ENCODE measurements around the gene DUSP28.
A peak's percentile ranks its signal among the peaks of the same experiment; 100 is the strongest.

DUSP28 gene

DNA sequence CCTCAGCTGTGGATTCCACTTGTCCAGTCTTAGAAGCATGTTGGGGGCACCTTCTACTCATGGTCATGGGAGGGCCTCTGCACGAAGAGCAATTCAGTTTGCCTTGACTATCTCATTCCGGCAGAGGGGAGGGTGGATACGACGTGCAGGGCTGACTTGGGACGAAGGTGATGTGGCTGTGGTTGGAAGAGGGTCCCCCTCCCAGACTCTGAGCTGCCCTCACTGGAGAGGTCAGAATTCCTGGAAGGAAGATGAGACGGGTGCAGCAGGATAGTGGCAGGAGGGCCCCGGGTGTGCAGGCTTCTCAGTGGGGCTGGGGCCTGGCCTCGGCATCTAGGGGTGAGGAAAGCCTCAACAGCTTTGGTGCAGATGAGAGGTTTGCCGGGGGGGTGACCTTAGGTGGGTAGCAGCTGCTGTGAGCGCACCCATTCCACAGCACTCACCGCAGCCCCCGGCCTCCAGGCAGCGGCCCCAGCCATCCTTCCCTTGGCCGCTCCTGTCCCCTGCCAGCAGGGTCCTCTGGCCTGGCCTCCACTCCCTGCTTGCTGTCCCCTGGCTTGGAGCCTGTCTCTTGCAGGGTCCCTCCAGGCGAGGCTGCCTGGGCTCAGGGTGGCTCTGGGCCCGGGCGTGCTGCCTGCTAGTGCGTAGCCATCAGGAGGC, 11.3 kb downstream of the DUSP28 start:
- no peak for DNase-seq (ENCODE audit: extremely low read depth in 1 of 2, low read depth in 1 of 2)

GRCh38 chr2:240572141-240573031, 12.2 kb downstream of the DUSP28 start:
- no peak for DNase-seq (ENCODE audit: extremely low read depth in 1 of 2, low read depth in 1 of 2)

DNA sequence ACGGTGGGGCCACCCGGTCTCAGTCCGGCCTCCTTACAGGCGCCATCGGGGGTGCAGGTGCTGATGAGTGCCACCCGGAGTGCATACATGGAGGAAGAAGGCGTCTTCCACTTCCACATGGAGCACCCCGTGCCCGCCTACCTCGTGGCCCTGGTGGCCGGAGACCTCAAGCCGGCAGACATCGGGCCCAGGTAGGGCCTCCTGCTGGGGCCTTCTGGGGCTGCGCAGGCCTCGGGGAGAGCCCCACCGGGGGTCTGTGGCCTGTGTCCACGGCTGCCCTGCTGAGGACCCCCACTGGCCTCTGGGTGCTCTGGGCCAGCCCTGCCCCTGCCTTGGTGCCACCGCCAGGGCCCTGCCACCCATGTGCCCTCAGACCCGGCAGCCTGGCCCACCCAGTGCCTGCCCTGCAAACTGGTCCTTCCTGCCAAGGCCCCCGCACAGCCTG, 12.9 kb downstream of the DUSP28 start:
- DNase-seq (ENCODE audit: extremely low read depth in 1 of 2, low read depth in 1 of 2), result no peak

- DNase-seq (ENCODE audit: extremely low read depth in 1 of 2, low read depth in 1 of 2), result no peak
Measured at GRCh38 chr2:240573516-240574385, 13.6 kb downstream of the DUSP28 start.

DNA sequence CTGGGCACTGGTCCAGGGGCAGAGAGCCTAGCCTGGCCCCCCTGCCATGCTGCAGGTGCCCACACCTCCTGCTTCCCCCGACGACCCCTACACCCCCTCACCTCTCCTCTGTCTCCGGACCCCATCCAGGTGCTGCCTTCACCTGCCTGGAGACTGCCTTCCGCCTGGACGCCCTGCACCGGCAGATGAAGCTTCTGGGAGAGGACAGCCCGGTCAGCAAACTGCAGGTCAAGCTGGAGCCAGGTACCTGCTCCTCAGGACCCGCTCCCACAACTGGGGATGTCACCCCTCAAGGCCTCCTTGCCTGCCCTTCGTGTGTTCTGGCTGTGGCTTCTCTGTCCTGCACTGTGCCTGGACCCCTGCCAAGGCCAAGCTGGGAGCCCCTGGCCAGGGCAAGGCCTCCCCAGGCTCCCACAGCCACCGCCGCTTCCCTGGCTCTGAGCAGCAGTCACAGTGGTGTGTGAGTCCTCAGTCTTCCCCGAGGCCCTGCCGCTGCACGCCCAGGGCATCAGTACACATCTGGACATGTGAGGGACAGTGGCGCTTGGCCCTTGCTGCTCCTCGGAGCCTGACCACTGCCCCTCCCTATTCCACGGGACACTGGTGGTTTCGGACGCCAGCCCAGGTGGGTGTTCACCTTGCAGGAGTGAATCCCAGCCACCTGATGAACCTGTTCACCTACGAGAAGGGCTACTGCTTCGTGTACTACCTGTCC, 14.4 kb downstream of the DUSP28 start:
- DNase-seq (ENCODE audit: extremely low read depth in 1 of 2, low read depth in 1 of 2), result no peak

- DNase-seq (ENCODE audit: extremely low read depth in 1 of 2, low read depth in 1 of 2), result no peak
Measured at GRCh38 chr2:240575101-240575965, 15.2 kb downstream of the DUSP28 start.

- no peak for DNase-seq (ENCODE audit: extremely low read depth in 1 of 2, low read depth in 1 of 2)
Measured at GRCh38 chr2:240576036-240576435, 15.9 kb downstream of the DUSP28 start.

- no peak for DNase-seq (ENCODE audit: extremely low read depth in 1 of 2, low read depth in 1 of 2)
Measured at GRCh38 chr2:240576436-240577205, 16.5 kb downstream of the DUSP28 start.

GRCh38 chr2:240577281-240578109, 17.3 kb downstream of the DUSP28 start:
- no peak for DNase-seq (ENCODE audit: extremely low read depth in 1 of 2, low read depth in 1 of 2)

DNA sequence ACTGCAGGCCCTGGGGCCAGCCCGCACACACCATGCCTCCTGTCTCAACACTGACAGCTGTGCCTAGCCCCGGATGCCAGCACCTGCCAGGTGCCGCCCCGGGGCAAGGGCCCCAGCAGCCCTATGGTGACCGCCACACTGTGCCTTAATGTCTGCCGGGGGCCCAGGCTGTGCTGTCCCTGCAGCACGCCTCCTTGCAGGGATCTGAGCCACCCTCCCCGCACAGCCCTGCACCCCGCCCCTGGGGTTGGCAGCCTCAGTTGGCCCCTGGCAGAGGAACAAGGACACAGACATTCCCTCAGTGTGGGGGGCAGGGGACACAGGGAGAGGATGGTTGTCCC, 17.9 kb downstream of the DUSP28 start:
- no peak for DNase-seq (ENCODE audit: extremely low read depth in 1 of 2, low read depth in 1 of 2)

- no peak for DNase-seq (ENCODE audit: extremely low read depth in 1 of 2, low read depth in 1 of 2)
Measured at GRCh38 chr2:240578488-240578887, 18.3 kb downstream of the DUSP28 start.

- no peak for DNase-seq (ENCODE audit: extremely low read depth in 1 of 2, low read depth in 1 of 2)
Measured at GRCh38 chr2:240579071-240579762, 19.1 kb downstream of the DUSP28 start.

DNA sequence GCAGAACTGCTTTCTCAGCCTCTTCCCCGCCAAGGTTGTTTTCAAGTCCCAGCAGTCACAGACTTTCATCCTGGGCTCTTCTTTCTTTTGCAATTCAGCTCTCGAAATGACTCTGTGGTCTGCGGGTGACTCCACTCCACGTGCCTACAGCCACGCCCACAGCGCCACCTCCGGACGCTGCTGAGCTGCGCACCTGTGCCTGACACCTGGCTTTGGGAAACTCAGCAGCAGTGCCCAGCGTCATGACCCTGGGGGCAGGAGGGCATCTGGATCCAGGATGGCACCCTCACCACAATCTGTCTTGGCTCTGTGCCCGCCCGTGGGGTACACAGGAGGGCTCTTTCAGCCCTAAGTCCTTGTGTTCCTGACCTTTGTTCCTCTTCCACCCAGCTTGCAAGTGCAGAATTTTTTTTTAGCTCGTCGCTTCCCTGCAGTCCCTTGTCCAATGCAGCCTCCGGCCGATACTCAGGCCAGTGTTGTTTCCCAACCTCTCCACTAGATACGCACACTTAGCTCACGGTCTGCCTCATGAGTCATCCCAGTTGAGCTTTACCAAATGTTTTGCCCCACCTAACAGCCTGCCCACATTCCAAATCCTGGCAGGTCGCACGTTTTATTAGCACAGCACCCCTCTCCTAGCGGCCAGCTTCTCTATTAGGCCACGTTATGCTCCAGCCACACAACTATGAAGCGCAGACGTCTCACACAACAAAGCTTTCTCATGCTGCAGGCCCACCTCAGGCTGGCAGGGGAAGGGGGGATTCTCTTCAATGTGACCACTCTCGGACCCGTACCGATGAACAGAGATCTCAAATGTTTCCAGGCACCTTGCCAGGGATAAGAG, 19.8 kb downstream of the DUSP28 start:
- peak; percentile 25 to 69 for DNase-seq (ENCODE audit: extremely low read depth in 1 of 2, low read depth in 1 of 2)

DNA sequence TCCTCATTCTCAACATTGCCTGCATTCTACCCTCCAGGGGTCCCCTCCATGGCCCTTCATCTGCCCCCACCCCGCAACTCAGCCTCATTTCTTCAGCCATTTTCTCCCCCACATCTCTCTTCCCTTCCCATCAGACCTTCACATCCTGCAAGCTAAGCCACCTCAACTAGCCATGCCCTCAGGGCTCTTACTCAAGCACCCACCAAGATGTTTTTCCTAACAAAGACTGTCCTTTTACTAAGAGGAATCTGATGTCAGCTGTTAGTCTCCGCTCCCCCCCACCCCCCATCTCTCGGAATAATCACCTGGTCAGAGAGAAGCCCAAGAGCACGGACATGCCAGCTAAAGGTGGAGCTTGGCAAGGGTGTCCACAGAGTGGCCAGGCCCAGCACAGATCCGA, 21.7 kb downstream of the DUSP28 start:
- no peak for DNase-seq (ENCODE audit: extremely low read depth in 1 of 2, low read depth in 1 of 2)

DNA sequence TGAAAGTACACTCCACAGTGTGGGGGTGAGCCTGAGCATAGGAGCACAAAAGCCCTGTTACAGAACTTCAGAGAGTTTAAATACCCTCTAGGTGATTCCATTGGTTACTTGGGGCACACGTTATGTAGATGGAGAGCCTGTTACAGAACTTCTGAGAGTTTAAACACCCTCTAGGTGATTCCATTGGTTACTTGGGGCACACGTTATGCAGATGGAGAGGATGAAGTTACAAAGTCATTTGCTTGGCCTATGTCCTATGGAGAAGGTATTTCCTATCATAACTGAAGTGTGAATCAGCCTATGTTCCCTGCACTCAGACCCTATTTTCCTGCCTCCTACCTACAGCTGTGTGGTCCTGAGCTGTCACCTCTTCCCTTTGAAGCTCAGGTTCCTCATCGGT, 22.6 kb downstream of the DUSP28 start:
- DNase-seq (ENCODE audit: extremely low read depth in 1 of 2, low read depth in 1 of 2), result no peak

DNA sequence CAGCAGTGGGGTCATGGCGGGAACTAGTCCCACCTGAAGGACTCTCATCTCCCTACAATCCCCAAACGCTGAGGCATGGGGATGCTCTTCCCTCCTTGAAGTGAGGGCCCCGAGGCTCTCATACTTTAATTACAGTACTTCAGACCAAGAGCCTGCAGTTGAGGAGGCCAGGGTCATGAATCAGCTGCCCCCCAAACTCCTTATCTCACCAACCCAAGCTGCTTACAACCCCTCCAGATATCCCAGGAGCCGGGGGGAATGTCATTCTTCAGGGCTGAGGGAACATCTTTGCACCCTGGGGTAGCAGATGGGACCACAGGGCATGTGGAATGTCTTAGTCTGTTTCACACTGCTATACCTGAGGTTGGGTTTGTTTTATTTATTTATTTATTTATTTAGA, 23.6 kb downstream of the DUSP28 start:
- no peak for DNase-seq (ENCODE audit: extremely low read depth in 1 of 2, low read depth in 1 of 2)

Measured in stimulated activated CD8-positive, alpha-beta memory T cell treated with anti-CD3 and anti-CD28 coated beads, Interleukin-7, amount 100 ng/mL, for 48 hours (primary cell).